Hepatocyte (in vitro differentiated cells): ENCODE data around the gene WT1. TPM values are rescaled to one million over a fixed set of nuclear protein-coding genes. Genes with fewer than 3 reads are reported as not detected.

ENCODE experiments used
- DNase-seq: peaks from one replicate; pipeline ENCODE4 v3.0.0-alpha.2; 2016; ENCODE audit warnings: low spot score
- H2AFZ ChIP-seq: fragments of 200-600 bp; sonication (generic); 2 replicates; pipeline ENCODE4 v1.6.0; 2016; ENCODE audit warnings: antibody characterized with exemption, mild to moderate bottlenecking
- H3K27ac ChIP-seq: fragments of 200-600 bp; sonication (generic); 2 replicates; pipeline ENCODE4 v1.5.1; 2016; ENCODE audit warnings: mild to moderate bottlenecking
- H3K27me3 ChIP-seq: fragments of 200-600 bp; sonication (generic); 2 replicates; pipeline ENCODE4 v1.6.1; 2016
- H3K36me3 ChIP-seq: fragments of 200-600 bp; sonication (generic); replicated peaks from 2 replicates; pipeline ENCODE4 v1.5.1; 2016; ENCODE audit warnings: low read depth; ENCODE audit not compliant: insufficient read depth
- H3K4me1 ChIP-seq: fragments of 200-600 bp; sonication (generic); 2 replicates; pipeline ENCODE4 v1.5.1; 2016; ENCODE audit warnings: mild to moderate bottlenecking, moderate library complexity; ENCODE audit not compliant: insufficient read depth
- H3K4me2 ChIP-seq: fragments of 200-600 bp; sonication (generic); 2 replicates; pipeline ENCODE4 v1.6.0; 2016
- H3K4me3 ChIP-seq: fragments of 200-600 bp; sonication (generic); 2 replicates; pipeline ENCODE4 v1.5.1; 2016; ENCODE audit warnings: mild to moderate bottlenecking
- H3K79me2 ChIP-seq: fragments of 200-600 bp; sonication (generic); 2 replicates; pipeline ENCODE4 v1.6.0; 2017; ENCODE audit warnings: mild to moderate bottlenecking
- H3K9me2 ChIP-seq: fragments of 200-600 bp; sonication (generic); replicated peaks from 2 replicates; pipeline ENCODE4 v1.6.0; 2017; ENCODE audit warnings: mild to moderate bottlenecking; ENCODE audit not compliant: insufficient read depth
- H3K9me3 ChIP-seq: fragments of 200-600 bp; sonication (generic); 2 replicates; pipeline ENCODE4 v1.5.1; 2016; ENCODE audit warnings: low read depth, mild to moderate bottlenecking
- H4K20me1 ChIP-seq: fragments of 200-600 bp; sonication (generic); 2 replicates; pipeline ENCODE4 v1.6.0; 2016; ENCODE audit warnings: mild to moderate bottlenecking; ENCODE audit not compliant: insufficient read depth, poor library complexity, severe bottlenecking
- CTCF ChIP-seq: fragments of 200-600 bp; sonication (generic); IDR thresholded peaks from 2 replicates; pipeline ENCODE4 v1.5.1; 2016; ENCODE audit warnings: antibody characterized with exemption, mild to moderate bottlenecking; ENCODE audit not compliant: poor library complexity
- EZH2 ChIP-seq: fragments of 200-600 bp; sonication (generic); IDR thresholded peaks from 2 replicates; pipeline ENCODE4 v1.6.1; 2016; ENCODE audit warnings: antibody characterized with exemption, mild to moderate bottlenecking, borderline replicate concordance
- EZH2phosphoT487 ChIP-seq: fragments of 200-600 bp; sonication (generic); IDR thresholded peaks from one replicate; pipeline ENCODE4 v1.6.1; 2018; ENCODE audit warnings: antibody characterized with exemption, mild to moderate bottlenecking, low read depth, moderate library complexity; ENCODE audit not compliant: unreplicated experiment, severe bottlenecking
- WGBS: methylation state at CpG from one replicate; pipeline ENCODE4 v1.1.6; 2016; ENCODE audit warnings: low lambda C conversion rate; ENCODE audit errors: missing lambda C conversion rate; 5-methylcytosine and 5-hydroxymethylcytosine counted together
- polyA plus RNA-seq: library from polyadenylated mRNA; unstranded; fragments of >200 nt; fragmentation: Nextera tagmentation; extraction: Ambion mirVana; gene quantifications from 2 replicates; pipeline ENCODE4 v1.2.1, GENCODE V29; 2016
- total RNA-seq: library from RNA; depleted of rRNA; stranded (reverse); fragments of >200 nt; gene quantifications from 2 replicates; pipeline ENCODE4 v1.2.3, GENCODE V29; 2014

The WT1 gene
- total and polyA plus RNA-seq, 2 experiments from 2014 or later, result 0.37 to 0.47 TPM

- Histone ChIP-seq H2AFZ (no peak overlapping the region), H3K79me2 (no peaks in the 10 kb centered on the region), H3K9me2 (no peaks in the 10 kb centered on the region), H4K20me1 (no peaks in the 10 kb centered on the region), H3K4me3 (no peak overlapping the region), H3K36me3 (no peaks in the 10 kb centered on the region), H3K27ac (no peak overlapping the region), H3K27me3 (peaks cover 73% of the 10 kb centered on the region), H3K4me2 (no peak overlapping the region), H3K9me3 (no peaks in the 10 kb centered on the region), H3K4me1 (no peaks in the 10 kb centered on the region)
- TF ChIP-seq CTCF (no peak), EZH2phosphoT487 (no peak), EZH2 (no peak)
- WGBS, result 58% methylated on average over 2 of the region's 2 CpGs
- DNase-seq, result no peak
Observed at GRCh38 chr11:32447252-32447651, 11.9 kb upstream of the WT1 start.

GRCh38 chr11:32446227-32446626, 10.9 kb upstream of the WT1 start:
- no peak overlapping the region for H3K4me3 ChIP-seq
- H3K9me3 ChIP-seq, result no peaks in the 10 kb centered on the region
- H4K20me1 ChIP-seq, result no peaks in the 10 kb centered on the region
- H3K79me2 ChIP-seq, result no peaks in the 10 kb centered on the region
- no peak for DNase-seq
- H3K27ac ChIP-seq, result no peak overlapping the region
- H3K4me1 ChIP-seq, result no peaks in the 10 kb centered on the region
- H2AFZ ChIP-seq, result no peak overlapping the region
- 79% methylated on average over 6 of the region's 6 CpGs for WGBS
- peaks cover 83% of the 10 kb centered on the region for H3K27me3 ChIP-seq
- H3K4me2 ChIP-seq, result no peak overlapping the region
- H3K36me3 ChIP-seq, result no peaks in the 10 kb centered on the region
- TF ChIP-seq EZH2phosphoT487, result no peak
- TF ChIP-seq EZH2, result no peak
- no peaks in the 10 kb centered on the region for H3K9me2 ChIP-seq

- Histone ChIP-seq H3K4me2 (no peak overlapping the region), H3K36me3 (no peaks in the 10 kb centered on the region), H3K27ac (no peak overlapping the region), H4K20me1 (no peaks in the 10 kb centered on the region), H3K27me3 (peaks cover 88% of the 10 kb centered on the region), H3K4me3 (no peak overlapping the region), H3K79me2 (no peaks in the 10 kb centered on the region), H2AFZ (no peak overlapping the region), H3K9me3 (no peaks in the 10 kb centered on the region), H3K9me2 (no peaks in the 10 kb centered on the region), H3K4me1 (peaks cover under 1% of the 10 kb centered on the region)
- DNase-seq, result no peak
- TF ChIP-seq EZH2 (no peak), EZH2phosphoT487 (no peak), CTCF (no peak)
- WGBS, result 91% methylated on average over 4 of the region's 4 CpGs
Observed at GRCh38 chr11:32444186-32444585, 8.8 kb upstream of the WT1 start.

- 17% methylated on average over 9 of the region's 9 CpGs for WGBS
- Histone ChIP-seq H3K9me3 (no peaks in the 10 kb centered on the region), H3K9me2 (no peaks in the 10 kb centered on the region), H4K20me1 (no peaks in the 10 kb centered on the region), H3K36me3 (no peaks in the 10 kb centered on the region), H3K4me3 (no peak overlapping the region), H3K4me2 (no peak overlapping the region), H3K79me2 (no peaks in the 10 kb centered on the region), H2AFZ (no peak overlapping the region), H3K4me1 (peaks cover 10% of the 10 kb centered on the region), H3K27ac (no peak overlapping the region), H3K27me3 (peaks cover 91% of the 10 kb centered on the region)
- no peak for DNase-seq
- TF ChIP-seq EZH2, result no peak
- no peak for TF ChIP-seq EZH2phosphoT487
- TF ChIP-seq CTCF, result no peak
Observed at GRCh38 chr11:32440916-32441315, 5.6 kb upstream of the WT1 start.
